Stomach (tissue), 4 donors: ENCODE measurements around the gene LEFTY2.

Experiments
- POLR2A ChIP-seq, 4 donors: fragments of 450-650 bp; IDR thresholded peaks; one replicate each; pipeline ENCODE4 v1.6.1; 2016; ENCODE audit warnings: antibody characterized with exemption in 4 of 4, control low read depth in 2 of 4, mild to moderate bottlenecking in 1 of 4, moderate library complexity in 1 of 4
- POLR2AphosphoS5 ChIP-seq, 3 donors: sonication (generic); formaldehyde crosslinking; IDR thresholded peaks; one replicate each; pipeline ENCODE4 v1.6.1; 2016; ENCODE audit warnings: antibody characterized with exemption in 3 of 3
- TF ChIP-seq, protein P1 (sequence below), 7 experiments: fragments of 450-650 bp in 4 of 7; fragments of 200-600 bp in 3 of 7; sonication (generic) in 3 of 7; IDR thresholded peaks; one replicate each; pipeline ENCODE4 v1.5.1; 2016 to 2019; ENCODE audit warnings: antibody characterized with exemption in 7 of 7, control low read depth in 2 of 7, mild to moderate bottlenecking in 1 of 7

- TF ChIP-seq POLR2A (IDR thresholded peaks at IDR 0.05) (no peak), POLR2AphosphoS5 (IDR thresholded peaks at IDR 0.05) (no peak)
- TF ChIP-seq, protein P1, sequence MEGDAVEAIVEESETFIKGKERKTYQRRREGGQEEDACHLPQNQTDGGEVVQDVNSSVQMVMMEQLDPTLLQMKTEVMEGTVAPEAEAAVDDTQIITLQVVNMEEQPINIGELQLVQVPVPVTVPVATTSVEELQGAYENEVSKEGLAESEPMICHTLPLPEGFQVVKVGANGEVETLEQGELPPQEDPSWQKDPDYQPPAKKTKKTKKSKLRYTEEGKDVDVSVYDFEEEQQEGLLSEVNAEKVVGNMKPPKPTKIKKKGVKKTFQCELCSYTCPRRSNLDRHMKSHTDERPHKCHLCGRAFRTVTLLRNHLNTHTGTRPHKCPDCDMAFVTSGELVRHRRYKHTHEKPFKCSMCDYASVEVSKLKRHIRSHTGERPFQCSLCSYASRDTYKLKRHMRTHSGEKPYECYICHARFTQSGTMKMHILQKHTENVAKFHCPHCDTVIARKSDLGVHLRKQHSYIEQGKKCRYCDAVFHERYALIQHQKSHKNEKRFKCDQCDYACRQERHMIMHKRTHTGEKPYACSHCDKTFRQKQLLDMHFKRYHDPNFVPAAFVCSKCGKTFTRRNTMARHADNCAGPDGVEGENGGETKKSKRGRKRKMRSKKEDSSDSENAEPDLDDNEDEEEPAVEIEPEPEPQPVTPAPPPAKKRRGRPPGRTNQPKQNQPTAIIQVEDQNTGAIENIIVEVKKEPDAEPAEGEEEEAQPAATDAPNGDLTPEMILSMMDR (IDR thresholded peaks at IDR 0.05), result no peak
Measured at GRCh38 chr1:225937048-225937968, 3.7 kb downstream of the LEFTY2 start.
